ENCODE measurements around the gene VCL. TPM values are rescaled to one million over a fixed set of nuclear protein-coding genes. Genes with fewer than 3 reads are reported as not detected.

Gene VCL
- total RNA-seq, 1 experiment from 2014 or later, result 176 TPM

DNA sequence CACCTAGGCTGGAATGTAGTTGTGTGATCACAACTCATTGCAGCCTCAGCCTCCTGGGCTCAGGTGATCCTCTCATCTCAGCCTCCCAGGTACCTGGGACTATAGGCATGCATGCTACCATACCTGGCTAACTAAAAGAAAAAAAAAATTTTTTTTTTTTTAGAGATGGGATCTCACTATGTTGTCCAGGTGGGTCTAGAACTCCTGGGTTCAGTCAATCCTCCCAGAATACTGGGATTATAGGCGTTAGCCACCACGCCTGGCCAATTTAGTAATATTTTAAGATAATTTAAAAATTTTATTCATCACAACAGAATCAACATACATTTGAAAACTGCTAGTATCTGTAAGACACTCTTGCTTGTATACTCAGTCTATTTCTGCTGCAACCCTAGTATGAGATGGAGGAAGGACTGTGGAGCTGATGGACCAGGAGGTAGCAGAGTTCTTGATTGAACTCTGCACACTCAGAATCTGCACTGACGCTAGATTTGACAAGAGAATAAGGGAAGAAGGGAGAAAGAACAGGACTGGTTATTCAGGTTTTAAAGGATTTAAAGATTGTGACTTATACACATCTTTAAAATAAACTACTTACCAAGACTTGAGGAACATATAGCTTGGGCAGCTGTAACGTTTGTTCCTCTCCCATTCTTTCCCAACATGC lies 57.6 kb downstream of the VCL start:
- Histone ChIP-seq H3K27ac (ENCODE audit: low read depth, low read length, poor library complexity, severe bottlenecking) (no peak overlapping the region), H3K36me3 (ENCODE audit: insufficient read depth, low read length, poor library complexity, severe bottlenecking) (no peaks in the 10 kb centered on the region), H3K27me3 (replicated peaks; ENCODE audit: insufficient read depth, low read depth, low read length, poor library complexity) (no peaks in the 10 kb centered on the region), H3K4me3 (ENCODE audit: low read depth, low read length, poor library complexity, severe bottlenecking) (no peak overlapping the region), H3K4me1 (ENCODE audit: insufficient read depth, low read length, poor library complexity, severe bottlenecking) (peaks cover 38% of the 10 kb centered on the region), H3K9me3 (ENCODE audit: low read depth, low read length, poor library complexity, severe bottlenecking) (no peaks in the 10 kb centered on the region)
- CTCF ChIA-PET, result no interaction called here
- POLR2A ChIA-PET (ENCODE audit: low non-redundant PET), result no interaction called here
- DNase-seq (ENCODE audit: low spot score), result no peak
- TF ChIP-seq EZH2 (IDR thresholded peaks at IDR 0.05; ENCODE audit: borderline replicate concordance, low read depth, low read length, poor library complexity, severe bottlenecking), result no peak
- TF ChIP-seq, protein P1, sequence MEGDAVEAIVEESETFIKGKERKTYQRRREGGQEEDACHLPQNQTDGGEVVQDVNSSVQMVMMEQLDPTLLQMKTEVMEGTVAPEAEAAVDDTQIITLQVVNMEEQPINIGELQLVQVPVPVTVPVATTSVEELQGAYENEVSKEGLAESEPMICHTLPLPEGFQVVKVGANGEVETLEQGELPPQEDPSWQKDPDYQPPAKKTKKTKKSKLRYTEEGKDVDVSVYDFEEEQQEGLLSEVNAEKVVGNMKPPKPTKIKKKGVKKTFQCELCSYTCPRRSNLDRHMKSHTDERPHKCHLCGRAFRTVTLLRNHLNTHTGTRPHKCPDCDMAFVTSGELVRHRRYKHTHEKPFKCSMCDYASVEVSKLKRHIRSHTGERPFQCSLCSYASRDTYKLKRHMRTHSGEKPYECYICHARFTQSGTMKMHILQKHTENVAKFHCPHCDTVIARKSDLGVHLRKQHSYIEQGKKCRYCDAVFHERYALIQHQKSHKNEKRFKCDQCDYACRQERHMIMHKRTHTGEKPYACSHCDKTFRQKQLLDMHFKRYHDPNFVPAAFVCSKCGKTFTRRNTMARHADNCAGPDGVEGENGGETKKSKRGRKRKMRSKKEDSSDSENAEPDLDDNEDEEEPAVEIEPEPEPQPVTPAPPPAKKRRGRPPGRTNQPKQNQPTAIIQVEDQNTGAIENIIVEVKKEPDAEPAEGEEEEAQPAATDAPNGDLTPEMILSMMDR (conservative IDR thresholded peaks at IDR 0.05; ENCODE audit: low read depth, low read length), result no peak
- no TSS peak for BruUV-seq (replicated peaks)
- intact Hi-C loops (cut with micrococcal nuclease; ENCODE audit: unreplicated experiment), result no loop called here

DNA sequence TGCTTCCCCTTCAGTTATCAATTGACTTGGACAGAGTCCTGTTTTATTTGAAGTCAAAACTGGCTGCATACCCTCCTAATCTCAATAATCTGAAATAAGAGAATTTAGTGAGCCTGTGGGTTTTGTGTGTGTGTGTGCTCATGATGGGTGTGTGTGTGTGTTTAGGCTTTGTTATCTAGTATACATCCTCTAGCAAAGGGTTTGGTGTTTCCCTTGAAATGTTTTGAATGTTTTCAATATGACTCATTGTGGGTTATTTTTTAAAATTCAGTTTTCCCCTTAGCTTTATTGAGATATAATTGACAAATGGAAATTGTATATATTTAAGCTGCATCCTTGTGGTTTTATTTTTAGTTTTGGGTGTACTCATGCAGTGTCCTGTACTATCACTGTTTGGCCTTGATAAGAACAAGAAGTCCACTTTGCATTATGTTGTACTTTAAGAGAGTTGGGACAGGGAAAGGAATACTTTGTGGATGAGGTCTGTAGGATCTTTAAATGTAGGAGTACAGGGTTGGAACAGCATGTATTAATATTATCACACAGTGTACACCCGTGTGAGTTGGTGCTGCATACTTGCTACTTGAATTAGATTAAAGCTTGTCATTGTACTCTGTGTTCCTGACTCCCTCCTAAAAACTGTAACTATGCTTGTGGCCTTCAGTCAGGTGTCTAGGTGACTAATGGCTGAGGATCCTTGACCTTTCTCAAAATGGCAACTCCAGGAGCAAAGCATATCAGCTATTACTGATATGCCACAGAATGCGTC lies 58.3 kb downstream of the VCL start:
- H3K27ac ChIP-seq (ENCODE audit: low read depth, low read length, poor library complexity, severe bottlenecking), result no peak overlapping the region
- no TSS peak for BruUV-seq (replicated peaks)
- DNase-seq (ENCODE audit: low spot score), result no peak
- POLR2A ChIA-PET (ENCODE audit: low non-redundant PET), result no interaction called here
- H3K4me1 ChIP-seq (ENCODE audit: insufficient read depth, low read length, poor library complexity, severe bottlenecking), result peaks cover 39% of the 10 kb centered on the region
- CTCF ChIA-PET, result no interaction called here
- intact Hi-C loops (cut with micrococcal nuclease; ENCODE audit: unreplicated experiment), result no loop called here
- H3K9me3 ChIP-seq (ENCODE audit: low read depth, low read length, poor library complexity, severe bottlenecking), result no peaks in the 10 kb centered on the region
- TF ChIP-seq, protein P1 (conservative IDR thresholded peaks at IDR 0.05; ENCODE audit: low read depth, low read length), result no peak
- no peak for TF ChIP-seq EZH2 (IDR thresholded peaks at IDR 0.05; ENCODE audit: borderline replicate concordance, low read depth, low read length, poor library complexity, severe bottlenecking)
- H3K4me3 ChIP-seq (ENCODE audit: low read depth, low read length, poor library complexity, severe bottlenecking), result no peak overlapping the region
- H3K36me3 ChIP-seq (ENCODE audit: insufficient read depth, low read length, poor library complexity, severe bottlenecking), result no peaks in the 10 kb centered on the region
- no peaks in the 10 kb centered on the region for H3K27me3 ChIP-seq (replicated peaks; ENCODE audit: insufficient read depth, low read depth, low read length, poor library complexity)

DNA sequence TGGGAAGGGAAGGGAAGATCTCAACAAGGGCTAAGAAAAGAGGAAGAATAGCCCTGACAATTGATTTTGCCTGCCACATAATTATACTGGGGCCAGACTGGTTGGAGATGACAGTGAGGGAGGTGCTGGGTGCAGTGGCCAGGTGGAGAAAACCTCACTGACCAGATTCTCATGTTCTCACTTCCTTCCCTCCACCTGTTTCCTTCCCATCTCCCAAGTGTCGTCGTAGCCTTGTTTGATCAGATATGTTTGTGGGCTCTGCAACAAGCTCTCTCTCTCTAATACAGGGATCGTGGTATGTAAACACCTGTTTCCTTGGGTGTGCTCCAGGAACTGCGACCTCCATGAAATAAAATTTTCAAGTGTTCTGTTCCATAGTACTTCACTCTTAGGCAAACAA lies 60.2 kb downstream of the VCL start:
- CTCF ChIA-PET, result interaction anchor here (1.2 kb wide), 1 partner anchor 169 kb away, joined by 7 read pairs; no protein-coding TSS in a partner anchor
- no TSS peak for BruUV-seq (replicated peaks)
- Histone ChIP-seq H3K36me3 (ENCODE audit: insufficient read depth, low read length, poor library complexity, severe bottlenecking) (peaks cover 8% of the 10 kb centered on the region), H3K27ac (ENCODE audit: low read depth, low read length, poor library complexity, severe bottlenecking) (peak overlapping the region; percentile 35), H3K4me3 (ENCODE audit: low read depth, low read length, poor library complexity, severe bottlenecking) (no peak overlapping the region), H3K4me1 (ENCODE audit: insufficient read depth, low read length, poor library complexity, severe bottlenecking) (peaks cover 36% of the 10 kb centered on the region), H3K27me3 (replicated peaks; ENCODE audit: insufficient read depth, low read depth, low read length, poor library complexity) (no peaks in the 10 kb centered on the region), H3K9me3 (ENCODE audit: low read depth, low read length, poor library complexity, severe bottlenecking) (peaks cover 6% of the 10 kb centered on the region)
- no peak for DNase-seq (ENCODE audit: low spot score)
- TF ChIP-seq, protein P1 (conservative IDR thresholded peaks at IDR 0.05; ENCODE audit: low read depth, low read length), result no peak
- TF ChIP-seq EZH2 (IDR thresholded peaks at IDR 0.05; ENCODE audit: borderline replicate concordance, low read depth, low read length, poor library complexity, severe bottlenecking), result no peak
- intact Hi-C loops (cut with micrococcal nuclease; ENCODE audit: unreplicated experiment), result no loop called here
- POLR2A ChIA-PET (ENCODE audit: low non-redundant PET), result interaction anchor here (0.6 kb wide), 1 partner anchor 14 kb away, joined by 3 read pairs; no protein-coding TSS in a partner anchor

All from A673 (cell line).